Heart left ventricle (tissue), 13 donors: Measurements from ENCODE around the gene TLK1.

Source experiments
- POLR2A ChIP-seq, 2 donors: fragments of 450-650 bp; IDR thresholded peaks; one replicate each; pipeline ENCODE4 v1.6.1; 2017; ENCODE audit warnings: antibody characterized with exemption in 2 of 2, mild to moderate bottlenecking in 2 of 2, moderate library complexity in 2 of 2
- TF ChIP-seq, protein P1 (sequence below), 12 donors: fragments of 200-600 bp; sonication (generic) in 4 of 12; IDR thresholded peaks; one replicate each; pipeline versions ENCODE4 v1.5.0 to v1.8.0; 2018 to 2022; ENCODE audit warnings: antibody characterized with exemption in 12 of 12, mild to moderate bottlenecking in 5 of 12
- donor health status: ischemic (EF 13 %, LVEDD 7.1; RV severe dilation, severe dysfunction).
- donor health status: DM: no; HTN: yes; CAD: no.
- donor health status: DM: no; HTN: no; CAD: no.
- donor health status: ischemic (EF 25% LVEDD 6.9; RV normal size, moderate dysfunction).
- donor health status: ischemic (EF 25% LVEDD 5.7; RV mildly dilated, moderate dysfunction).
- donor health status: ischemic (EF 35%, LVEDD 5.7; RV mildly dilated, moderate dysfunction).
- donor health status: nonischemic (EF 11% LVEDD 7.7; RV severe dilation, severe dysfunction).
- donor health status: DM: yes; HTN: yes; CAD: no.
- donor health status: PGD.
- donor health status: ischemic (EF 29% LVEDD 5.4; RV normal size, mild dysfunction).
- donor health status: nonischemic (EF 23%, LVEDD 6.1; RV moderate dilation, normal function).

GRCh38 chr2:171169333-171169732 is 8.6 kb upstream of the TLK1 start:
- TF ChIP-seq, protein P1, sequence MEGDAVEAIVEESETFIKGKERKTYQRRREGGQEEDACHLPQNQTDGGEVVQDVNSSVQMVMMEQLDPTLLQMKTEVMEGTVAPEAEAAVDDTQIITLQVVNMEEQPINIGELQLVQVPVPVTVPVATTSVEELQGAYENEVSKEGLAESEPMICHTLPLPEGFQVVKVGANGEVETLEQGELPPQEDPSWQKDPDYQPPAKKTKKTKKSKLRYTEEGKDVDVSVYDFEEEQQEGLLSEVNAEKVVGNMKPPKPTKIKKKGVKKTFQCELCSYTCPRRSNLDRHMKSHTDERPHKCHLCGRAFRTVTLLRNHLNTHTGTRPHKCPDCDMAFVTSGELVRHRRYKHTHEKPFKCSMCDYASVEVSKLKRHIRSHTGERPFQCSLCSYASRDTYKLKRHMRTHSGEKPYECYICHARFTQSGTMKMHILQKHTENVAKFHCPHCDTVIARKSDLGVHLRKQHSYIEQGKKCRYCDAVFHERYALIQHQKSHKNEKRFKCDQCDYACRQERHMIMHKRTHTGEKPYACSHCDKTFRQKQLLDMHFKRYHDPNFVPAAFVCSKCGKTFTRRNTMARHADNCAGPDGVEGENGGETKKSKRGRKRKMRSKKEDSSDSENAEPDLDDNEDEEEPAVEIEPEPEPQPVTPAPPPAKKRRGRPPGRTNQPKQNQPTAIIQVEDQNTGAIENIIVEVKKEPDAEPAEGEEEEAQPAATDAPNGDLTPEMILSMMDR (IDR thresholded peaks at IDR 0.05), result no peak
- no peak for TF ChIP-seq POLR2A (IDR thresholded peaks at IDR 0.05)
